Measurements from ENCODE around the gene CD109. TPM values are rescaled to one million over a fixed set of nuclear protein-coding genes. Genes with fewer than 3 reads are reported as not detected.

Gene CD109
- total RNA-seq, 1 experiment from 2014 or later = 0.18 TPM

GRCh38 chr6:73727114-73727513, 31.1 kb downstream of the CD109 start:
- TF ChIP-seq CTCF (IDR thresholded peaks at IDR 0.05; ENCODE audit: insufficient read depth in 1 of 2, low read depth in 1 of 2, low read length in 1 of 2, severe bottlenecking in 1 of 2, unreplicated experiment in 1 of 2) = no peak
- ChIA-PET POLR2A (no interaction called here), CTCF (no interaction called here)
- Mint-ChIP-seq H3K36me3 (ENCODE audit: insufficient read depth, unreplicated experiment) (no peaks in the 10 kb centered on the region), H3K27ac (ENCODE audit: unreplicated experiment) (no peak overlapping the region), H3K4me3 (ENCODE audit: unreplicated experiment) (no peak overlapping the region), H3K4me1 (ENCODE audit: low read depth, unreplicated experiment) (no peaks in the 10 kb centered on the region), H3K27me3 (ENCODE audit: insufficient read depth, unreplicated experiment) (no peaks in the 10 kb centered on the region), H3K9me3 (ENCODE audit: unreplicated experiment) (no peaks in the 10 kb centered on the region)
- intact Hi-C loops (cut with micrococcal nuclease; ENCODE audit: unreplicated experiment) = no loop called here
- Histone ChIP-seq H3K9me3 (no peaks in the 10 kb centered on the region), H3K4me1 (no peaks in the 10 kb centered on the region), H3K36me3 (ENCODE audit: control insufficient read depth, insufficient read depth, low read length) (no peaks in the 10 kb centered on the region), H3K27me3 (replicated peaks; ENCODE audit: control insufficient read depth, insufficient read depth, low read length) (no peaks in the 10 kb centered on the region), H3K4me3 (ENCODE audit: low read depth, low read length) (no peak overlapping the region)
- no TSS peak for BruUV-seq (replicated peaks)
- DNase-seq = no peak

DNA sequence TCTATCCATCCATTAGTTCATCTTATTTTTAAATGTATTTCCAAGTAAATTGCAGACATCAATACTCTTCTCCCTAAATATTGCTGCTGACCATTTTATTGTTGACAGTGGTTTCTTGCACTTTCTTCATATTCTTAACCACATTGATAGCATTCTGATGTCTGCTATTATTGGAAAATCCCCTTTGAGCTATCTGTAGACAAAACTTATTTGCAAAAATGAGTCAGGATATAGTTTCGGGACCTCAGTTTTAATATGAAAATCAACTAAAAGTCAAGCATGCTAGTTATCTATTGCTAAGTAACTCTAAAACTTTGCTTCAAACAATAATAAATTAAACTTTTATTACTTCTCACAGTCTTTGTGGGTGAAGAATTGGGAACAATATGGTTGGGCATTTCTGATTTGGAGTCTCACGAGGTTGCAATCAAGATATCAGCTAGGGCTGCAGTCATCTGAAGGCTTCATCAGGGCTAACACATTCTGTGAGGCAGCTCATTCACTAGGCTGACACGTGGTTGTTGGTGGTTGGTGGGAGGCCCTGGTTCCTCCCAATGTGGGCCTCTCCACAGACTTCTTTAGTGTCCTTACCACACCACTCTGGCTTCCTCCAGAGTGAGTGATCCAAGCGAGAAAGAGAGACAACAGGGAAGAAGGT, 32.7 kb downstream of the CD109 start:
- H3K4me3 Mint-ChIP-seq (ENCODE audit: unreplicated experiment) = no peak overlapping the region
- Histone ChIP-seq H3K9me3 (no peaks in the 10 kb centered on the region), H3K27me3 (replicated peaks; ENCODE audit: control insufficient read depth, insufficient read depth, low read length) (no peaks in the 10 kb centered on the region), H3K36me3 (ENCODE audit: control insufficient read depth, insufficient read depth, low read length) (no peaks in the 10 kb centered on the region), H3K4me3 (ENCODE audit: low read depth, low read length) (no peak overlapping the region), H3K4me1 (no peaks in the 10 kb centered on the region)
- ChIA-PET CTCF (no interaction called here), POLR2A (no interaction called here)
- no peaks in the 10 kb centered on the region for H3K9me3 Mint-ChIP-seq (ENCODE audit: unreplicated experiment)
- intact Hi-C loops (cut with micrococcal nuclease; ENCODE audit: unreplicated experiment) = no loop called here
- no peaks in the 10 kb centered on the region for H3K36me3 Mint-ChIP-seq (ENCODE audit: insufficient read depth, unreplicated experiment)
- TF ChIP-seq CTCF (IDR thresholded peaks at IDR 0.05; ENCODE audit: insufficient read depth in 1 of 2, low read depth in 1 of 2, low read length in 1 of 2, severe bottlenecking in 1 of 2, unreplicated experiment in 1 of 2) = no peak
- no peak for DNase-seq
- no peaks in the 10 kb centered on the region for H3K27me3 Mint-ChIP-seq (ENCODE audit: insufficient read depth, unreplicated experiment)
- H3K27ac Mint-ChIP-seq (ENCODE audit: unreplicated experiment) = no peak overlapping the region
- no peaks in the 10 kb centered on the region for H3K4me1 Mint-ChIP-seq (ENCODE audit: low read depth, unreplicated experiment)
- no TSS peak for BruUV-seq (replicated peaks)

DNA sequence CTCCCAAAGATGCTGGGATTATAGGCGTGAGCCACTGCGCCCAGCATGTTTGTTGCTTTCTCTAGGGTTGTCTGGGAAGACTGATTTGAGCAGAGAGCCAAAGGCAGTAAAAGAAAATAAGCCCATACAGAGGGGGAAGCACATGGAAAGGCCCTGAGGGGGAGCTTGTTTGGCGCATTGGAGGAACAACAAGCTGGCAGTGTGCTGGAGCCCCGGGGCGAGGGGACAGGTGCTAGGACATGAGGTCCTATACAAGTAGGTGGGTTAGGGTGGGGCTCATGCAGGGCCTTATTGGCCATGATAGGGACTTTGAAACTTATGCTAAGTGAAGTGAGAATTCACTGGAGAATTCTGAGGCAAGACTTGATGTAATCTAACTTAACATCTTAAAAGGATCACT, 35.3 kb downstream of the CD109 start:
- no peaks in the 10 kb centered on the region for H3K4me1 Mint-ChIP-seq (ENCODE audit: low read depth, unreplicated experiment)
- H3K27me3 Mint-ChIP-seq (ENCODE audit: insufficient read depth, unreplicated experiment) = no peaks in the 10 kb centered on the region
- Histone ChIP-seq H3K4me1 (no peaks in the 10 kb centered on the region), H3K9me3 (no peaks in the 10 kb centered on the region), H3K27me3 (replicated peaks; ENCODE audit: control insufficient read depth, insufficient read depth, low read length) (no peaks in the 10 kb centered on the region), H3K4me3 (ENCODE audit: low read depth, low read length) (no peak overlapping the region), H3K36me3 (ENCODE audit: control insufficient read depth, insufficient read depth, low read length) (no peaks in the 10 kb centered on the region)
- CTCF ChIA-PET = no interaction called here
- DNase-seq = no peak
- BruUV-seq (replicated peaks) = no TSS peak
- TF ChIP-seq CTCF (IDR thresholded peaks at IDR 0.05; ENCODE audit: insufficient read depth in 1 of 2, low read depth in 1 of 2, low read length in 1 of 2, severe bottlenecking in 1 of 2, unreplicated experiment in 1 of 2) = no peak
- no peak overlapping the region for H3K4me3 Mint-ChIP-seq (ENCODE audit: unreplicated experiment)
- H3K9me3 Mint-ChIP-seq (ENCODE audit: unreplicated experiment) = no peaks in the 10 kb centered on the region
- H3K27ac Mint-ChIP-seq (ENCODE audit: unreplicated experiment) = no peak overlapping the region
- intact Hi-C loops (cut with micrococcal nuclease; ENCODE audit: unreplicated experiment) = loop anchor here (10.0 kb wide), 1 partner anchor 234 kb away; no protein-coding TSS in a partner anchor
- POLR2A ChIA-PET = no interaction called here
- no peaks in the 10 kb centered on the region for H3K36me3 Mint-ChIP-seq (ENCODE audit: insufficient read depth, unreplicated experiment)

Measured in Caco-2 (cell line).